H9 (cell line): Measurements from ENCODE around the gene LRP1B. TPM values are rescaled to one million over a fixed set of nuclear protein-coding genes. Genes with fewer than 3 reads are reported as not detected.
A peak's percentile ranks its signal among the peaks of the same experiment; 100 is the strongest.

Experiments used
- DNase-seq: peaks from one replicate; pipeline ENCODE4 v3.0.0-alpha.2; 2017
- H2AFZ ChIP-seq: one replicate; pipeline ENCODE4 v1.6.1; 2013; ENCODE audit warnings: mild to moderate bottlenecking, low read length, control low read depth, moderate library complexity
- H2AK5ac ChIP-seq: 2 replicates; pipeline ENCODE4 v1.6.1; 2013; ENCODE audit warnings: low read length, control low read depth, mixed read lengths; ENCODE audit not compliant: insufficient read length
- H2BK120ac ChIP-seq: one replicate; pipeline ENCODE4 v1.6.1; 2013; ENCODE audit warnings: low read depth, mild to moderate bottlenecking, low read length, control low read depth, inconsistent platforms; ENCODE audit not compliant: poor library complexity, severe bottlenecking
- H2BK12ac ChIP-seq: 2 replicates; pipeline ENCODE4 v1.6.1; 2013; ENCODE audit warnings: low read length, control low read depth, mixed read lengths, low read depth; ENCODE audit not compliant: insufficient read length
- H2BK15ac ChIP-seq: 2 replicates; pipeline ENCODE4 v1.6.1; 2013; ENCODE audit warnings: low read depth, low read length, control low read depth
- H2BK20ac ChIP-seq: one replicate; pipeline ENCODE4 v1.6.1; 2013; ENCODE audit warnings: low read depth, mild to moderate bottlenecking, low read length, control low read depth, inconsistent platforms; ENCODE audit not compliant: poor library complexity, severe bottlenecking
- H2BK5ac ChIP-seq: 2 replicates; pipeline ENCODE4 v1.6.1; 2013; ENCODE audit warnings: low read length, control low read depth, mixed read lengths; ENCODE audit not compliant: insufficient read length
- H3K14ac ChIP-seq: 2 replicates; pipeline ENCODE4 v1.6.1; 2013; ENCODE audit warnings: low read length, control low read depth; ENCODE audit not compliant: insufficient read depth
- H3K18ac ChIP-seq: 2 replicates; pipeline ENCODE4 v1.6.1; 2013; ENCODE audit warnings: low read depth, mild to moderate bottlenecking, mixed read lengths, low read length, control low read depth; ENCODE audit not compliant: insufficient read length
- H3K23ac ChIP-seq: 2 replicates; pipeline ENCODE4 v1.6.1; 2013; ENCODE audit warnings: low read length, control low read depth, mixed read lengths, low read depth; ENCODE audit not compliant: insufficient read length
- H3K23me2 ChIP-seq: 2 replicates; pipeline ENCODE4 v1.6.1; 2013; ENCODE audit warnings: low read depth, mild to moderate bottlenecking, mixed read lengths, low read length, control low read depth; ENCODE audit not compliant: insufficient read length, poor library complexity, severe bottlenecking
- H3K27ac ChIP-seq: 2 replicates; pipeline ENCODE4 v1.5.1; 2013; ENCODE audit warnings: low read length, control low read depth, mixed read lengths, low read depth; ENCODE audit not compliant: insufficient read length
- H3K27me3 ChIP-seq: 2 replicates; pipeline ENCODE4 v1.6.1; 2013; ENCODE audit warnings: low read length, control low read depth, inconsistent platforms; ENCODE audit not compliant: insufficient read depth
- H3K4ac ChIP-seq: 2 replicates; pipeline ENCODE4 v1.6.1; 2013; ENCODE audit warnings: low read depth, mild to moderate bottlenecking, control low read depth, inconsistent platforms, low read length, moderate library complexity
- H3K4me1 ChIP-seq: 2 replicates; pipeline ENCODE4 v1.6.1; 2013; ENCODE audit warnings: low read length, control low read depth, inconsistent platforms; ENCODE audit not compliant: insufficient read depth
- H3K4me2 ChIP-seq: 2 replicates; pipeline ENCODE4 v1.6.1; 2013; ENCODE audit warnings: low read length, control low read depth, mixed read lengths; ENCODE audit not compliant: insufficient read length, insufficient read depth
- H3K56ac ChIP-seq: 2 replicates; pipeline ENCODE4 v1.6.1; 2013; ENCODE audit warnings: low read depth, mild to moderate bottlenecking, mixed read lengths, low read length, control low read depth; ENCODE audit not compliant: insufficient read length
- H3K79me1 ChIP-seq: 2 replicates; pipeline ENCODE4 v1.6.1; 2013; ENCODE audit warnings: low read depth, mild to moderate bottlenecking, moderate library complexity, low read length, control low read depth, inconsistent platforms; ENCODE audit not compliant: insufficient read depth, poor library complexity, severe bottlenecking
- H3K79me2 ChIP-seq: 2 replicates; pipeline ENCODE4 v1.6.1; 2013; ENCODE audit warnings: low read length, control low read depth, inconsistent platforms; ENCODE audit not compliant: insufficient read depth
- H3K9ac ChIP-seq: 2 replicates; pipeline ENCODE4 v1.6.1; 2013; ENCODE audit warnings: low read length, control low read depth, mixed read lengths; ENCODE audit not compliant: insufficient read length; ENCODE audit errors: extremely low read depth
- H3K9me3 ChIP-seq: one replicate; pipeline ENCODE4 v1.6.1; 2013; ENCODE audit warnings: low read depth, low read length, inconsistent platforms; ENCODE audit not compliant: control insufficient read depth
- H3T11ph ChIP-seq: one replicate; pipeline ENCODE4 v1.6.1; 2013; ENCODE audit warnings: mild to moderate bottlenecking, low read length, control low read depth, inconsistent platforms
- H4K20me1 ChIP-seq: one replicate; pipeline ENCODE4 v1.6.1; 2013; ENCODE audit not compliant: control insufficient read depth, insufficient read length, insufficient read depth
- H4K5ac ChIP-seq: 2 replicates; pipeline ENCODE4 v1.6.1; 2013; ENCODE audit warnings: low read depth, mild to moderate bottlenecking, mixed read lengths, low read length, control low read depth; ENCODE audit not compliant: insufficient read length
- H4K8ac ChIP-seq: replicated peaks from 2 replicates; pipeline ENCODE4 v1.6.1; 2013; ENCODE audit warnings: low read length, control low read depth, mixed read lengths, low read depth; ENCODE audit not compliant: insufficient read length
- H4K91ac ChIP-seq: 2 replicates; pipeline ENCODE4 v1.6.1; 2013; ENCODE audit warnings: low read depth, mild to moderate bottlenecking, moderate library complexity, mixed read lengths, low read length, control low read depth; ENCODE audit not compliant: insufficient read length
- H3K27ac Mint-ChIP-seq, 3 experiments: 2 replicates in 2 of 3; 3 replicates in 1 of 3; pipeline ENCODE4 v1.8.0; 2020 to 2021; ENCODE audit warnings: mixed read lengths in 3 of 3, mild to moderate bottlenecking in 1 of 3, moderate library complexity in 1 of 3
- H3K27me3 Mint-ChIP-seq: 2 replicates; pipeline ENCODE4 v1.8.0; 2021; ENCODE audit warnings: low read depth, mild to moderate bottlenecking, moderate library complexity, mixed read lengths
- H3K36me3 Mint-ChIP-seq, 3 experiments: 2 replicates in 2 of 3; 3 replicates in 1 of 3; pipeline ENCODE4 v1.8.0; 2020 to 2021; ENCODE audit warnings: low read depth in 3 of 3, mixed read lengths in 3 of 3; ENCODE audit not compliant: insufficient read depth in 1 of 3
- H3K4me1 Mint-ChIP-seq, 2 experiments: 2 replicates each; pipeline ENCODE4 v1.8.0; 2020; ENCODE audit warnings: mixed read lengths in 2 of 2
- H3K4me3 Mint-ChIP-seq, 2 experiments: 2 replicates in 1 of 2; 3 replicates in 1 of 2; pipeline ENCODE4 v1.8.0; 2020 to 2021; ENCODE audit warnings: mild to moderate bottlenecking in 2 of 2, mixed read lengths in 2 of 2, moderate library complexity in 1 of 2
- H3K9me3 Mint-ChIP-seq, 2 experiments: 2 replicates in 1 of 2; 3 replicates in 1 of 2; pipeline ENCODE4 v1.8.0; 2020; ENCODE audit warnings: mild to moderate bottlenecking in 2 of 2, mixed read lengths in 2 of 2, moderate library complexity in 1 of 2
- WGBS: extraction: QIAGEN DNeasy Blood & Tissue Kit; methylation state at CpG from one replicate; pipeline ENCODE4 v1.1.7; 2013; ENCODE audit warnings: missing lambda C conversion rate, low lambda C conversion rate, mixed read lengths; ENCODE audit not compliant: insufficient read length; ENCODE audit errors: extremely low coverage; 5-methylcytosine and 5-hydroxymethylcytosine counted together
- total RNA-seq: library from RNA; stranded (reverse); gene quantifications from 2 replicates; pipeline ENCODE4 v1.2.1, GENCODE V29; 2021
- TF ChIP-seq, protein P1 (sequence below): fragments of 200-600 bp; sonication (generic); conservative IDR thresholded peaks from 3 replicates; pipeline ENCODE4 v1.8.0; 2021; ENCODE audit warnings: antibody characterized with exemption, mild to moderate bottlenecking

LRP1B gene
- total RNA-seq, 1 experiment from 2014 or later = not detected

DNA sequence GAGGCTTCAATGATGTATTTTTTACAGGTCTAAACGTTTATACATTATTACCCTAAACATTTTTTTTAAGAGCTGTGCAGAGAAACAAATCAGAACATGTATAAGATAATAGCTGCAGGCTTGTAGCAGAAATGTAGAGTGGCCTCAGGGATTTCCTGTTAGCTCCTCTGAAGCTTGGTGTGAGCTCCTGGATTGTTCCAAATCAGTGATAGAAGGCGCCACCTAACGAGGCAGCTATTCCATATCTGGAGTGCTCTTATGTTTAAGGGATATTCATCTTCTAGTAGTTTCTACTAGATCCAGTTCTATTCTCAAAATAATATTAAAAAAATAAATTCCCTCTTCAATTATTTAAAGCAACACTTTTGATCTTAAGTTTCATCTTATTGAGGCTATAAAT lies 93.1 kb downstream of the LRP1B start:
- TF ChIP-seq, protein P1, sequence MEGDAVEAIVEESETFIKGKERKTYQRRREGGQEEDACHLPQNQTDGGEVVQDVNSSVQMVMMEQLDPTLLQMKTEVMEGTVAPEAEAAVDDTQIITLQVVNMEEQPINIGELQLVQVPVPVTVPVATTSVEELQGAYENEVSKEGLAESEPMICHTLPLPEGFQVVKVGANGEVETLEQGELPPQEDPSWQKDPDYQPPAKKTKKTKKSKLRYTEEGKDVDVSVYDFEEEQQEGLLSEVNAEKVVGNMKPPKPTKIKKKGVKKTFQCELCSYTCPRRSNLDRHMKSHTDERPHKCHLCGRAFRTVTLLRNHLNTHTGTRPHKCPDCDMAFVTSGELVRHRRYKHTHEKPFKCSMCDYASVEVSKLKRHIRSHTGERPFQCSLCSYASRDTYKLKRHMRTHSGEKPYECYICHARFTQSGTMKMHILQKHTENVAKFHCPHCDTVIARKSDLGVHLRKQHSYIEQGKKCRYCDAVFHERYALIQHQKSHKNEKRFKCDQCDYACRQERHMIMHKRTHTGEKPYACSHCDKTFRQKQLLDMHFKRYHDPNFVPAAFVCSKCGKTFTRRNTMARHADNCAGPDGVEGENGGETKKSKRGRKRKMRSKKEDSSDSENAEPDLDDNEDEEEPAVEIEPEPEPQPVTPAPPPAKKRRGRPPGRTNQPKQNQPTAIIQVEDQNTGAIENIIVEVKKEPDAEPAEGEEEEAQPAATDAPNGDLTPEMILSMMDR = peak; percentile 27; the same call in 2 of the 3 replicates
- Histone ChIP-seq H2AFZ (no peak overlapping the region), H2BK5ac (no peak overlapping the region), H3K18ac (no peak overlapping the region), H3K23me2 (no peaks in the 10 kb centered on the region), H3K27ac (no peak overlapping the region), H2BK120ac (no peak overlapping the region), H4K8ac (no peak overlapping the region), H3K4me1 (peaks cover 4% of the 10 kb centered on the region; the same call in 1 of the 2 replicates), H3K79me2 (no peaks in the 10 kb centered on the region), H3K14ac (no peak overlapping the region), H2BK20ac (no peak overlapping the region), H3K79me1 (no peaks in the 10 kb centered on the region), H3K23ac (no peak overlapping the region), H3K9me3 (no peaks in the 10 kb centered on the region), H3K4me2 (no peak overlapping the region), H3K9ac (no peak overlapping the region), H4K20me1 (no peaks in the 10 kb centered on the region), H3T11ph (no peak overlapping the region), H2BK12ac (no peak overlapping the region), H3K27me3 (no peaks in the 10 kb centered on the region), H2BK15ac (no peak overlapping the region), H4K91ac (no peak overlapping the region), H3K56ac (no peak overlapping the region), H3K4ac (no peak overlapping the region), H4K5ac (no peak overlapping the region), H2AK5ac (no peak overlapping the region)
- H3K36me3 Mint-ChIP-seq = peaks cover 0 to 7% (median 0%) of the 10 kb centered on the region in 3 experiments; a peak in 2 of 7 replicates
- H3K4me3 Mint-ChIP-seq = no peak overlapping the region
- peaks cover 0 to 6% of the 10 kb centered on the region in 2 experiments; a peak in 3 of 5 replicates for H3K9me3 Mint-ChIP-seq
- no peak overlapping the region; a peak in 1 of 7 replicates for H3K27ac Mint-ChIP-seq
- no CpG with 5 or more reads among the region's 3 CpGs for WGBS
- H3K27me3 Mint-ChIP-seq = no peaks in the 10 kb centered on the region
- no peak for DNase-seq
- H3K4me1 Mint-ChIP-seq = peaks cover 16 to 20% of the 10 kb centered on the region in 2 experiments
